Right ventricle myocardium inferior (tissue), 1 donor: Measurements from ENCODE around the gene SPRY4. TPM values are rescaled to one million over a fixed set of nuclear protein-coding genes. Genes with fewer than 3 reads are reported as not detected.
"Not testable (repeated sequence)": the region's sequence is repeated elsewhere in the genome, so short reads cannot be mapped to it uniquely, and the experiment has no call there.

Source experiments
- ATAC-seq: fragments of 200-7000 bp; cut with Tn5 transposase; one replicate; pipeline ENCODE4 v1.9.1; 2020; ENCODE audit warnings: mild to moderate bottlenecking, moderate library complexity
- DNase-seq: peaks from one replicate; pipeline ENCODE4 v3.0.0; 2021; ENCODE audit errors: missing footprints
- intact Hi-C: fragments of 100-400 bp; cut with DNase I; formaldehyde crosslinking; loops from one replicate; pipeline ENCODE4 v1.11.0; 2022
- total RNA-seq: library from RNA; stranded (reverse); fragmentation: NEBNext Ultra II Directional; extraction: Animal tissue kit (Norgen Biotek cat#: 25700); gene quantifications from one replicate; pipeline ENCODE4 v1.2.1, GENCODE V29; 2021
- donor health status: DM: no; HTN: yes; CAD: no; lungs with severe emphysema.

SPRY4 gene
- total RNA-seq, 1 donor from 2014 or later, result 9.7 TPM

- DNase-seq, result no peak
- intact Hi-C loops, result no loop called here
- ATAC-seq, result no peak
Observed at GRCh38 chr5:142343531-142343930, 18.7 kb upstream of the SPRY4 start.

GRCh38 chr5:142342128-142342981, 17.5 kb upstream of the SPRY4 start:
- DNase-seq (no peak), ATAC-seq (peak; percentile 16)
- intact Hi-C loops, result no loop called here

GRCh38 chr5:142339781-142340180, 15.0 kb upstream of the SPRY4 start:
- DNase-seq (no peak), ATAC-seq (no peak)
- intact Hi-C loops, result no loop called here

GRCh38 chr5:142334538-142334937, 9.7 kb upstream of the SPRY4 start:
- intact Hi-C loops, result no loop called here
- DNase-seq, result no peak
- no peak for ATAC-seq

GRCh38 chr5:142333749-142334148, 8.9 kb upstream of the SPRY4 start:
- DNase-seq, intact Hi-C loops, ATAC-seq: not testable (repeated sequence)

- intact Hi-C loops, result no loop called here
- no peak for DNase-seq
- no peak for ATAC-seq
Observed at GRCh38 chr5:142330444-142330843, 5.6 kb upstream of the SPRY4 start.

- DNase-seq (no peak), ATAC-seq (no peak)
- intact Hi-C loops, result no loop called here
Observed at GRCh38 chr5:142330026-142330425, 5.2 kb upstream of the SPRY4 start.

GRCh38 chr5:142327111-142327842, 2.5 kb upstream of the SPRY4 start:
- ATAC-seq (no peak), DNase-seq (no peak)
- intact Hi-C loops, result loop anchor here (5.0 kb wide), 2 partner anchors 105 to 165 kb away; no protein-coding TSS in a partner anchor

- no peak for ATAC-seq
- intact Hi-C loops, result loop anchor here (1.0 to 5.0 kb wide), 3 partner anchors 30 to 166 kb away; no protein-coding TSS in a partner anchor
- DNase-seq, result no peak
Observed at GRCh38 chr5:142326480-142326938, 1.7 kb upstream of the SPRY4 start.

GRCh38 chr5:142325725-142326479, 1.1 kb upstream of the SPRY4 start:
- intact Hi-C loops, result loop anchor here (1.0 to 5.0 kb wide), 4 partner anchors 30 to 217 kb away; no protein-coding TSS in a partner anchor
- DNase-seq (peak; percentile 80), ATAC-seq (peak; percentile 21)

GRCh38 chr5:142324136-142324870, 518 bp downstream of the SPRY4 start:
- peak; percentile 6 for ATAC-seq
- intact Hi-C loops, result loop anchor here (2.0 to 5.0 kb wide), 2 partner anchors 172 to 218 kb away; no protein-coding TSS in a partner anchor
- DNase-seq, result peak; percentile 68

GRCh38 chr5:142323480-142324135, 1.2 kb downstream of the SPRY4 start:
- intact Hi-C loops, result loop anchor here (2.0 to 5.0 kb wide), 2 partner anchors 171 to 219 kb away; no protein-coding TSS in a partner anchor
- ATAC-seq (no peak), DNase-seq (no peak)

- ATAC-seq (peak; percentile 59), DNase-seq (peak; percentile 69)
- intact Hi-C loops, result loop anchor here (5.0 kb wide), 1 partner anchor 171 kb away; no protein-coding TSS in a partner anchor
Observed at GRCh38 chr5:142322747-142323479, 1.9 kb downstream of the SPRY4 start.

GRCh38 chr5:142322403-142322746, 2.4 kb downstream of the SPRY4 start:
- no peak for DNase-seq
- intact Hi-C loops, result loop anchor here (5.0 kb wide), 1 partner anchor 170 kb away; no protein-coding TSS in a partner anchor
- ATAC-seq, result no peak

- ATAC-seq, result no peak
- peak; percentile 58 for DNase-seq
Observed at GRCh38 chr5:142320851-142321560, 3.8 kb downstream of the SPRY4 start.

GRCh38 chr5:142320430-142320738, 4.4 kb downstream of the SPRY4 start:
- ATAC-seq (no peak), DNase-seq (no peak)
- intact Hi-C loops, result loop anchor here (5.0 kb wide), 1 partner anchor 168 kb away; no protein-coding TSS in a partner anchor

More at GRCh38 chr5:142320851-142321560, 3.8 kb downstream of the SPRY4 start:
- intact Hi-C loops, result loop anchor here (5.0 kb wide), 1 partner anchor 169 kb away; no protein-coding TSS in a partner anchor
